ENCODE measurements around the gene DENND11. TPM values are rescaled to one million over a fixed set of nuclear protein-coding genes. Genes with fewer than 3 reads are reported as not detected.

The DENND11 gene
- total and polyA plus RNA-seq, 2 donors (not counting 3 experiments of a cell fraction or from before 2014, with no cell fraction given): 14.7 to 25.9 TPM

DNA sequence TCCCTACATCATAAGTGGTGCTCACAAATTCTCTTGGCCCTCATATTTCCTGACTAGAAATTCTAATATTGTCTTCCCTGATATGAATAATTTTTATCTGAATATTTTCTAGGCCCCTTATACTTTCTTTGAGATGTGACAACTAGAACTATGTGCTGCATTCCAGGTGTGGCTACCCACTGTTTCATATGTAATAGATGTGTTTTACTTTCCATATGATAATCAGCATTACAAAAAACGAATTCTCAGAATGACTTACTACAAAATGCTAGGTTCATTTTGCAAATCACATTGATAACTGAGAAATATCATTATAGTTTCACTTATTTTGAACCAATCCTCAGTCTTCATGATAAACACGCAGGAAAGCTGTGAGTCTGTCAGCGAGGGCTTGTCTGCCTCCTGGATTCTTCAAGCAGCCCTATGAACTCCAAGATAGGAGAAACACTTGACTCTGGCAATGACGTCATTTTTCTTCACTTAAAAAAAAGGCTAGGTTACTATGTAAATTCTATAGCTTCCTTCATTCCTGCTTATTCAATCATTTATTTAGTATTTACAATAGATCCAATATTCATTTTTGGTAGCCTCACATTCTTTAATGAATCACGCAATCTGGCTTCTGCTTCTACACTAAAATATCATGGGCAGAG lies 10.8 kb upstream of the DENND11 start:
- POLR2A ChIA-PET: no interaction called here
- intact Hi-C loops (cut with micrococcal nuclease): no loop called here

More for the DNA sequence above, 10.8 kb upstream of the DENND11 start:
- no TSS peak for BruUV-seq (replicated peaks)
- Histone ChIP-seq H3K9me3 (replicated peaks; ENCODE audit: control insufficient read depth, insufficient read depth, low read length) (no peaks in the 10 kb centered on the region), H4K20me1 (replicated peaks; ENCODE audit: control insufficient read depth, extremely low read depth, insufficient read depth, low read length) (no peaks in the 10 kb centered on the region), H3K27ac (ENCODE audit: insufficient read depth, low read depth, low read length) (no peak overlapping the region), H3K4me3 (replicated peaks in 1 of 3; ENCODE audit: insufficient read depth in 1 of 3, low read depth in 1 of 3, low read length in 3 of 3) (no peak overlapping the region), H2AFZ (ENCODE audit: low read depth, low read length) (no peak overlapping the region), H3K4me1 (ENCODE audit: control insufficient read depth, extremely low read depth, insufficient read depth, low read length) (no peaks in the 10 kb centered on the region), H3K9me1 (replicated peaks; ENCODE audit: control insufficient read depth, extremely low read depth, insufficient read depth, low read length) (no peaks in the 10 kb centered on the region), H3K9ac (replicated peaks; ENCODE audit: extremely low read depth, insufficient read depth, low read length) (no peak overlapping the region), H3K36me3 (ENCODE audit: control insufficient read depth in 2 of 2, extremely low read depth in 1 of 2, insufficient read depth in 2 of 2, low read length in 2 of 2) (no peaks in the 10 kb centered on the region), H3K4me2 (ENCODE audit: insufficient read depth, low read length) (no peak overlapping the region), H3K27me3 (ENCODE audit: control insufficient read depth in 2 of 2, insufficient read depth in 2 of 2, low read length in 2 of 2) (peaks cover 3 to 6% of the 10 kb centered on the region in 2 experiments), H3K79me2 (ENCODE audit: control insufficient read depth, insufficient read depth, low read length) (no peaks in the 10 kb centered on the region)
- no peak for DNase-seq (ENCODE audit: low read depth, low spot score)
- CTCF ChIA-PET: interaction anchor here (1.4 kb wide), 1 partner anchor 58 kb away, joined by 6 read pairs; no protein-coding TSS in a partner anchor
- dilution Hi-C loops (cut with MboI; ENCODE audit: extremely low pct_ligation_motif_present, low sequenced_read_pairs): no loop called here
- FAIRE-seq: no peak
- TF ChIP-seq, protein P1, sequence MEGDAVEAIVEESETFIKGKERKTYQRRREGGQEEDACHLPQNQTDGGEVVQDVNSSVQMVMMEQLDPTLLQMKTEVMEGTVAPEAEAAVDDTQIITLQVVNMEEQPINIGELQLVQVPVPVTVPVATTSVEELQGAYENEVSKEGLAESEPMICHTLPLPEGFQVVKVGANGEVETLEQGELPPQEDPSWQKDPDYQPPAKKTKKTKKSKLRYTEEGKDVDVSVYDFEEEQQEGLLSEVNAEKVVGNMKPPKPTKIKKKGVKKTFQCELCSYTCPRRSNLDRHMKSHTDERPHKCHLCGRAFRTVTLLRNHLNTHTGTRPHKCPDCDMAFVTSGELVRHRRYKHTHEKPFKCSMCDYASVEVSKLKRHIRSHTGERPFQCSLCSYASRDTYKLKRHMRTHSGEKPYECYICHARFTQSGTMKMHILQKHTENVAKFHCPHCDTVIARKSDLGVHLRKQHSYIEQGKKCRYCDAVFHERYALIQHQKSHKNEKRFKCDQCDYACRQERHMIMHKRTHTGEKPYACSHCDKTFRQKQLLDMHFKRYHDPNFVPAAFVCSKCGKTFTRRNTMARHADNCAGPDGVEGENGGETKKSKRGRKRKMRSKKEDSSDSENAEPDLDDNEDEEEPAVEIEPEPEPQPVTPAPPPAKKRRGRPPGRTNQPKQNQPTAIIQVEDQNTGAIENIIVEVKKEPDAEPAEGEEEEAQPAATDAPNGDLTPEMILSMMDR (IDR thresholded peaks at IDR 0.05; ENCODE audit: extremely low read depth in 1 of 2, insufficient read depth in 1 of 2, low read depth in 1 of 2, low read length in 2 of 2): no peak
- TF ChIP-seq EZH2 (IDR thresholded peaks at IDR 0.05; ENCODE audit: borderline replicate concordance, low read depth, low read length, severe bottlenecking) (no peak), MYC (IDR thresholded peaks at IDR 0.05; ENCODE audit: low read depth, low read length) (no peak), GATA2 (IDR thresholded peaks at IDR 0.05; ENCODE audit: insufficient read depth, insufficient read length, low read depth, low read length) (no peak), FOS (IDR thresholded peaks at IDR 0.05; ENCODE audit: borderline replicate concordance, insufficient read depth, low read length) (no peak), POLR2A (IDR thresholded peaks at IDR 0.05; ENCODE audit: low read depth, low read length) (no peak), JUN (IDR thresholded peaks at IDR 0.05; ENCODE audit: borderline replicate concordance, insufficient read depth, insufficient read length, low read depth) (no peak), POLR2AphosphoS5 (IDR thresholded peaks at IDR 0.05; ENCODE audit: insufficient read depth, low read depth, low read length) (no peak)
- TF ChIP-seq, protein P2, sequence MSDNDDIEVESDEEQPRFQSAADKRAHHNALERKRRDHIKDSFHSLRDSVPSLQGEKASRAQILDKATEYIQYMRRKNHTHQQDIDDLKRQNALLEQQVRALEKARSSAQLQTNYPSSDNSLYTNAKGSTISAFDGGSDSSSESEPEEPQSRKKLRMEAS (IDR thresholded peaks at IDR 0.05; ENCODE audit: insufficient read depth, insufficient read length): no peak
